ENCODE results near the gene CDYL2. TPM values are rescaled to one million over a fixed set of nuclear protein-coding genes. Genes with fewer than 3 reads are reported as not detected.

The CDYL2 gene
- total RNA-seq, 1 experiment from 2014 or later = 7.6 TPM

DNA sequence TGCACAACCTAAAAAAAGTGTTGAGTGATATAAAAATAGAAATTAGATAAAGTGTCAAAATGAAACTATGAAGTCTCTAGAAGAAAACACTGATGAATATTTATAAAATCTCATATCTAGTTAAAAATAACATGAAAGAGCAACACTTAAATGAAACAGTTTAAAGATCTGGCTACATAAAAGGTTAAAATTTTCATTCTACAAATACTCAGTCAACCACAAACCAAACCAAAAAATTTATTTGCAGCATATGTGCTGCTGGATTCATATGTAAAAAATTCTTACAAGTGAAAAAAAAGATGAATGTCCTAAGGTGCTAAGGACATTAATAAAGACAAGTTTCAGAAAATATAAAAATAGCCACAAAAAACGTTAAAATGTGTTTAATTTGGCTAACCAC is 22.6 kb upstream of the CDYL2 start:
- TF ChIP-seq CTCF (conservative IDR thresholded peaks at IDR 0.05; ENCODE audit: low read depth, low read length) (no peak), EZH2phosphoT487 (IDR thresholded peaks at IDR 0.05; ENCODE audit: borderline replicate concordance, low read length) (no peak), EZH2 (IDR thresholded peaks at IDR 0.05; ENCODE audit: low read length, unreplicated experiment) (no peak)
- ChIA-PET CTCF (no interaction called here), POLR2A (ENCODE audit: unreplicated experiment) (no interaction called here)
- no peak for DNase-seq
- Histone ChIP-seq H3K9ac (ENCODE audit: low read length) (no peak overlapping the region), H4K20me1 (ENCODE audit: low read length) (no peaks in the 10 kb centered on the region), H3K79me2 (ENCODE audit: low read length) (no peaks in the 10 kb centered on the region), H3K9me2 (replicated peaks; ENCODE audit: low read length) (no peaks in the 10 kb centered on the region), H3K4me2 (ENCODE audit: low read length) (no peak overlapping the region), H3K27ac (ENCODE audit: low read length) (no peak overlapping the region), H2AFZ (ENCODE audit: low read length) (no peak overlapping the region), H3K4me3 (ENCODE audit: low read length) (no peak overlapping the region), H3K27me3 (ENCODE audit: low read length) (no peaks in the 10 kb centered on the region), H3K36me3 (ENCODE audit: low read depth, low read length) (no peaks in the 10 kb centered on the region), H3K9me3 (ENCODE audit: low read length) (no peaks in the 10 kb centered on the region), H3K4me1 (ENCODE audit: insufficient read depth, low read length) (no peaks in the 10 kb centered on the region), H3F3A (ENCODE audit: low read length, unreplicated experiment) (no peaks in the 10 kb centered on the region)
- no TSS peak for BruUV-seq (replicated peaks)
- ATAC-seq = no peak
- intact Hi-C loops (cut with micrococcal nuclease) = no loop called here

DNA sequence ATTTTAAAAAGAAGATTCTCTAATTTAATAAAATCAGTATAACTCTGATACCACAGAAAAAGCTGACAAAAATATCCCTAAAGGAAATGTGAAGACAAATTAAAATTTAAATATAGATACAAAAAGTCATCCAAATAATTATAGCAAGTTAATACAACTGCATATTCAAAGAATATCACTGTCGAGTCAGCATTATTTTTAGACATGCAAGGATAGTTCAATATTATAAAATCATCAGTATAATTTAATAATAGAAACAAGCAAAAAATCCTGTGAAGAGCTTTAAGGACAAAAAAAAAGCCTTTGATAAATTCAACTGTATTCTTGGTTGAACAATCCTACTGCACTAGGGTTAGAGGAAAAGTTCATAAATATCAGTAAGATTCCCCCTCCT is 21.0 kb upstream of the CDYL2 start:
- CTCF ChIA-PET = no interaction called here
- intact Hi-C loops (cut with micrococcal nuclease) = no loop called here
- H3K9ac ChIP-seq (ENCODE audit: low read length) = no peak overlapping the region

GRCh38 chr16:80824623-80825364 is 20.4 kb upstream of the CDYL2 start:
- POLR2A ChIA-PET (ENCODE audit: unreplicated experiment) = no interaction called here
- H3K36me3 ChIP-seq (ENCODE audit: low read depth, low read length) = no peaks in the 10 kb centered on the region
- H3K27ac ChIP-seq (ENCODE audit: low read length) = no peak overlapping the region
- H4K20me1 ChIP-seq (ENCODE audit: low read length) = no peaks in the 10 kb centered on the region
- H3K9me2 ChIP-seq (replicated peaks; ENCODE audit: low read length) = no peaks in the 10 kb centered on the region
- no peak overlapping the region for H3K4me3 ChIP-seq (ENCODE audit: low read length)
- DNase-seq (peak; percentile 76), ATAC-seq (no peak; the same call in 1 of the 2 replicates)
- intact Hi-C loops (cut with micrococcal nuclease) = no loop called here
- BruUV-seq (replicated peaks) = no TSS peak
- H3K9ac ChIP-seq (ENCODE audit: low read length) = no peak overlapping the region
- H3K9me3 ChIP-seq (ENCODE audit: low read length) = no peaks in the 10 kb centered on the region
- no peaks in the 10 kb centered on the region for H3K27me3 ChIP-seq (ENCODE audit: low read length)
- no peaks in the 10 kb centered on the region for H3K79me2 ChIP-seq (ENCODE audit: low read length)
- H3K4me2 ChIP-seq (ENCODE audit: low read length) = no peak overlapping the region
- peak overlapping the region; percentile 53; the same call in 1 of the 2 replicates for H2AFZ ChIP-seq (ENCODE audit: low read length)
- peak; percentile 72 for TF ChIP-seq CTCF (conservative IDR thresholded peaks at IDR 0.05; ENCODE audit: low read depth, low read length)
- TF ChIP-seq EZH2 (IDR thresholded peaks at IDR 0.05; ENCODE audit: low read length, unreplicated experiment) = no peak
- H3K4me1 ChIP-seq (ENCODE audit: insufficient read depth, low read length) = no peaks in the 10 kb centered on the region
- no peaks in the 10 kb centered on the region for H3F3A ChIP-seq (ENCODE audit: low read length, unreplicated experiment)
- CTCF ChIA-PET = no interaction called here

More for the DNA sequence above, 21.0 kb upstream of the CDYL2 start:
- no peak for TF ChIP-seq EZH2phosphoT487 (IDR thresholded peaks at IDR 0.05; ENCODE audit: borderline replicate concordance, low read length)
- Histone ChIP-seq H3K4me3 (ENCODE audit: low read length) (no peak overlapping the region), H2AFZ (ENCODE audit: low read length) (no peak overlapping the region), H3K4me1 (ENCODE audit: insufficient read depth, low read length) (no peaks in the 10 kb centered on the region), H3K9me3 (ENCODE audit: low read length) (no peaks in the 10 kb centered on the region), H4K20me1 (ENCODE audit: low read length) (no peaks in the 10 kb centered on the region), H3K27ac (ENCODE audit: low read length) (no peak overlapping the region), H3K9me2 (replicated peaks; ENCODE audit: low read length) (no peaks in the 10 kb centered on the region), H3K79me2 (ENCODE audit: low read length) (no peaks in the 10 kb centered on the region), H3F3A (ENCODE audit: low read length, unreplicated experiment) (no peaks in the 10 kb centered on the region), H3K4me2 (ENCODE audit: low read length) (no peak overlapping the region), H3K36me3 (ENCODE audit: low read depth, low read length) (no peaks in the 10 kb centered on the region), H3K27me3 (ENCODE audit: low read length) (no peaks in the 10 kb centered on the region)
- DNase-seq (no peak), ATAC-seq (no peak)
- no TSS peak for BruUV-seq (replicated peaks)
- POLR2A ChIA-PET (ENCODE audit: unreplicated experiment) = no interaction called here
